Activated naive CD8-positive, alpha-beta T cell treated with anti-CD3 and anti-CD28 coated beads, Interleukin-2, amount 10 ng/mL, durations not matched to agents 7 days and 5 days (primary cell): ENCODE data around the gene PSMD14. TPM values are rescaled to one million over a fixed set of nuclear protein-coding genes. Genes with fewer than 3 reads are reported as not detected.
A peak's percentile ranks its signal among the peaks of the same experiment; 100 is the strongest.
"Not testable (repeated sequence)": the region's sequence is repeated elsewhere in the genome, so short reads cannot be mapped to it uniquely, and the experiment has no call there.

ENCODE experiments used
- ATAC-seq: fragments of 150-1000 bp; cut with Tn5 transposase; one replicate; pipeline ENCODE4 v1.10.0; 2021; ENCODE audit warnings: low read depth, moderate library complexity
- POLR2A ChIA-PET: fragments of 350-600 bp; sonication (Branson Sonifier 250); formaldehyde crosslinking; loops from one replicate; lab custom pipeline; 2021; ENCODE audit warnings: antibody characterized with exemption; lab: Charles Lee
- DNase-seq: peaks from one replicate; pipeline ENCODE4 v3.0.0; 2021
- H3K27ac Mint-ChIP-seq: one replicate; pipeline ENCODE4 v1.8.0; 2022; ENCODE audit warnings: mild to moderate bottlenecking, mixed read lengths
- H3K27me3 Mint-ChIP-seq: one replicate; pipeline ENCODE4 v1.8.0; 2022; ENCODE audit warnings: mild to moderate bottlenecking, moderate library complexity, mixed read lengths
- H3K36me3 Mint-ChIP-seq: one replicate; pipeline ENCODE4 v1.8.0; 2021; ENCODE audit warnings: mild to moderate bottlenecking, mixed read lengths
- H3K4me1 Mint-ChIP-seq: one replicate; pipeline ENCODE4 v1.8.0; 2021; ENCODE audit warnings: mixed read lengths
- H3K4me3 Mint-ChIP-seq: one replicate; pipeline ENCODE4 v1.8.0; 2022; ENCODE audit warnings: mild to moderate bottlenecking, moderate library complexity, mixed read lengths
- H3K9me3 Mint-ChIP-seq: one replicate; pipeline ENCODE4 v1.8.0; 2021; ENCODE audit warnings: mixed read lengths
- total RNA-seq, 2 experiments: library from RNA; stranded (reverse); gene quantifications; one replicate each; pipeline ENCODE4 v1.2.3, GENCODE V29; 2021

The PSMD14 gene
- 10 to 100 TPM; 46.4 to 48.1 TPM for total RNA-seq

DNA sequence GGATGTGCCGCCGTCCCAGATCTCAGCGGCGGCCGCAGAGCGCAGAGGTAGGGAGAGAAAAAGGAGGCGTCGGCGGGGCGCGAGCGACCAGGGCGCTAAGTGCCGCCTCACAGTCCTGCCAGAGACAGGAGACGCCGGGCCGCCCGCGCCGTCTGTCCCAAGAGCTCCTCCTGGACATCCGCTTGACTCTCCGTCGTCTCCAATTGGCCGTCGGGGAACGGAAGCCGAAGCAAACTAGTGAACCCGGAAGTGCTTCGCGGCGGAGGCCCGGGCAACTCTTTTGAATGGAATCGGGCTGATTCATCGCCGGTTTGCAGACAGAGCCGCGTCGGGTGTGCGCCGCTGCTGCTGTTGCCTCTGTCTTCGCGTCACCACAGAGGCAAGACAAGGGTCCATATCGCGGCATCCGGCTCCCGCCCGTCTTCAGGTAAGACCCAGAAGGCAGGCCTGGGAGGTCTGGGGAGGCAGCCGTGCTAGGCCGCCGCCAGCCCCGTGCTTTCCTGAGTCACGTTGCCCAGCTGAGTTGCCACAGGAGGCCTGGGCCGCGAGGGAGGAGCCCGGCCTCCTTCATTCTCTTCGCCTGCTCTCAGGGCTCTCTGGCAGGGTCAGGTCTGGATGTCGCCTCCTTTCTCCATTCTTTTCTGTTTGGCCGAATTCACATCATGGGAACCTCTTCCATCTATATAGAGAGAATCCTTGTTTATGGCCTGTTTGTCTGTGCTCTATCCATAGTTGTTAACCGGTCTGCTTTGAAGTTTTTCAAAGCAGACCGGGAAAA is at the start of gene PSMD14:
Gene PSMD14, plus strand, starts transcription at position 248 of the 778 bp plus-strand sequence. CDS start 10,401 bp downstream, outside the sequence.
- Mint-ChIP-seq H3K4me3 (peak within 1 kb of the TSS; percentile 99), H3K4me1 (peaks cover 22% of the 10 kb centered on the region), H3K27ac (peak within 1 kb of the TSS; percentile 98), H3K36me3 (peaks cover 25% of the 10 kb centered on the region), H3K9me3 (peaks cover 3% of the 10 kb centered on the region), H3K27me3 (peaks cover 6% of the 10 kb centered on the region)
- peak; percentile 93 for ATAC-seq
- POLR2A ChIA-PET = interaction anchor here (0.7 to 1.6 kb wide), 12 partner anchors 10 to 1011 kb away, joined by 3 to 7 read pairs (median 4); partner anchors contain the start of genes DPP4 and IFIH1
- peak; percentile 88 for DNase-seq

DNA sequence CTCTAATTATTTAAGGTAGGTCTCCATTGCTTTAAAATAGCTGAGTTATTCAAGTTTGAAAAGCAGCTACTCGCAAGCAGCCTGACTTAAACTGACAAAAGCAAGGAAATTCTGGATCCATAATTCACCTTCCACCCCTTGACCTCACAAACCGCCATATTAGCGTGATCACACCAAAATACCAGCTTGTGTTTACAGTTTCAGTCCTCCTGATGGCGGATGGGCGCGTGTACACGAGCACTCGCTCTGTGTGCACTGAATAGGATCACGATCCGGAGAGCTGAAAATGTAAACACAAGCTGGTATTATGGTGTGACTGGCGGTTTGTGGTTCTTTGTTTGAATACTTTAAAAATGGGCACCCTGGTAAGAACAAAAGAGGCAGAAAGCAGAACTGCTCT is 42.4 kb upstream of the PSMD14 start:
- ATAC-seq = no peak
- Mint-ChIP-seq H3K4me3 (no peak overlapping the region), H3K27ac (no peak overlapping the region), H3K4me1 (no peaks in the 10 kb centered on the region), H3K9me3 (no peaks in the 10 kb centered on the region), H3K27me3 (peaks cover 41% of the 10 kb centered on the region), H3K36me3 (no peaks in the 10 kb centered on the region)
- POLR2A ChIA-PET = no interaction called here
- no peak for DNase-seq

DNA sequence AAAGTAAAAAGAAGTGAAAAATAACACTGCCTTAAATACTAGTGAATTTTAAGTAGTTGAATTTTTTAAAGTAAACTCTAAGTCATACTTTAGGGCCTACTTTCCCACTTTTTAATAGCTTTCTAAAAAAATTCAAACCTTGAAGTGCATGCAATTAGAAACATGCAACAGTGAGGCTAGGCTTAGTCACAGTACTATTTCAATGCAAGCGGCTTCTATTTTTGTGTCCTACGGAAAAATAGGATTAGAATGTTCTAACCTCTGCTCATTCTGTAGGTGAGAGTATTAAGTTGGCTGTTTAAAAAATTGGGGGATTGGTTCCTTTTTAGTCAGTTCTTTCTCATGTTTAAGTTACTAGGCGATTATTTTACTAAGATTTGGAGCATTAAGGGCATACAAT is 39.1 kb upstream of the PSMD14 start:
- Mint-ChIP-seq H3K27ac (no peak overlapping the region), H3K4me3 (no peak overlapping the region)
- POLR2A ChIA-PET = no interaction called here

DNA sequence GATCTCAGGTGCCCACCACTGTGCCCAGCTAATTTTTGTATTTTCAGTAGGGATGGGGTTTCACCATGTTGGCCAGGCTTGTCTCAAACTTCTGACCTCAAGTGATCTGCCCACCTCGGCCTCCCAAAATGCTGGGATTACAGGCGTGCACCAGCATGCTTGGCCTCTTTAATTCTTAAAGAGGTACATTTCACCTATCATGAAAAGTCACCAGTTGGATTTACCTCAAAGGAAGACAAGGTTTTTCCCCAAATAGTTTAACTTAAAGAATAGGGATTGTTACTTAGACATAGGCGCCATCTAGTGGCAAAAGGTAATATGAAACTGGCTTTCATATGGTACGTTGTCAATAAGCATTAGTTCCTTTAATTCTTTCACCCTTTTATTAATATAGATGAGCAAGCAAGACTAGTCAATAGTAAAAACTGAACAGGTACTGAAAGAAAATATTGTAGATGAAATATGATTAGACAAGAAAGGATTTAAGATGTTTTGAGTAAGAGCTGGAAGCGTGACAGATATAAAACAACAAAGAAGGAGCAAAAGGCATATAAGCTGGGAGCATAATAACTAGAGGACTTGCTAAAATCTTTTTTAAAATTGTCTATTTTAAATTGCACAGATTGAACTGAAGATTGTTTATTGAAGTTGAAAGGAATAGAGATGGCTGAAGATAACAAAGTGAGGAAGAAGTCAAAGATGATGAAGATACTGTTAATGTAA is 35.0 kb upstream of the PSMD14 start:
- POLR2A ChIA-PET = no interaction called here
- no peaks in the 10 kb centered on the region for H3K36me3 Mint-ChIP-seq
- DNase-seq (no peak), ATAC-seq (no peak)
- H3K4me3 Mint-ChIP-seq = no peak overlapping the region
- no peaks in the 10 kb centered on the region for H3K9me3 Mint-ChIP-seq
- peaks cover 45% of the 10 kb centered on the region for H3K27me3 Mint-ChIP-seq
- peaks cover 2% of the 10 kb centered on the region for H3K4me1 Mint-ChIP-seq
- no peak overlapping the region for H3K27ac Mint-ChIP-seq

More for the DNA sequence above, 39.1 kb upstream of the PSMD14 start:
- Mint-ChIP-seq H3K4me1 (peaks cover 2% of the 10 kb centered on the region), H3K9me3 (no peaks in the 10 kb centered on the region), H3K27me3 (peaks cover 42% of the 10 kb centered on the region), H3K36me3 (no peaks in the 10 kb centered on the region)
- no peak for ATAC-seq
- DNase-seq = no peak

DNA sequence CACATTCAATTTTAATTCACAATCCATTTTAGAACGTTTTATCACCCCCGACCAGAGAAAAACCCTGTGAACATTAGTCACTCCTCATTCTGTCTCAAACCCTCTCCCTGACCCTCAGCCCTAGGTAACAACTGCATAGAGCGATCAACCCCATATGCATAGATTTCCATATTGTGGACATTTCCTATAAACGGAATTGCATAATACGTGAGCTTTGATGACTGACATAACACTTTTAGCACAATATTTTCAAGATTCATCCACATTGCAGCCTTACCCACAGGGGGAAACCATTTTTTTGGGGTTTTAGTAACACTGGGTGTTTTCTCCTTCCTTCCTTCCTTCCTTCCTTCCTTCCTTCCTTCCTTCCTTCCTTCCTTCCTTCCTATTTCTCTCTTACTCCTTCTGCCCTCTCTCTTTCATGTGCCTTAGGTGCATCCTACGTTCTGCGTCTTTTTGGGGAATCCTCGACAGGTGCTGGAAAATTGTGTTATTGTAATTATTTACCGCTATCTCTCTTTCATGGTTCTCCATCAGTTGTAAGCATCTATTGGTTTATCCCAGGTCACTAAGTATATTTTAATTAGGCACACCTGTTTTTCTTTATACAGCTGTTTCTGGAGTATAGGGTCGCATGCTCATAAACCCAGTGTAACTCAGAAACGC is 29.5 kb upstream of the PSMD14 start:
- H3K36me3 Mint-ChIP-seq, H3K4me3 Mint-ChIP-seq, H3K4me1 Mint-ChIP-seq, H3K27ac Mint-ChIP-seq, POLR2A ChIA-PET, DNase-seq, ATAC-seq, H3K9me3 Mint-ChIP-seq: not testable (repeated sequence)
- H3K27me3 Mint-ChIP-seq = peaks cover 21% of the 10 kb centered on the region

DNA sequence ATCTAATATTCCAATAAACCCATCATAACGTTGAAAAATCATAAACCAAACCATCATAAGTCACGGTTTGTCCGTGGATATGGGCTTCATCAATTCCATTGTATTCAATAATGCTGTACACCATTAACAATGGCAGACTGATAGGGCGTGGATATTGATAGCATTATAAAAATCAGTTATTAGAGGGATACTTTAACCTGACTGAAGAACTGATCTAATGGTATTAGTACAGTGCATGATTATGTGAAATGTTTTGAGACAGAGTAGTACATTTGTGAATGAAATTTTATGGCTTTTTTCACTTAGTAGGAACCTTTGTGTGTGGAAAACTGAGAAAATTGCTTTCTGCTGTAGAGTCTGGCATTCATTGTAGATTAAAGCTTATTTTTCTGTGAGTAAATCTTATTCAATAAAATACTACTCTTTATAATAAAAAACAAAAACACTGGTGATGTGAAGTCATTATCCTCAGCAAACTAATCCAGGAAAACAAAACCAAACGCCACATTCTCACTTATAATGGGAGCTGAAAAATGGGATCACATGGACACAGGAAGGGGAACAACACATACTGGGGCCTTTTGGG is 28.9 kb upstream of the PSMD14 start:
- H3K9me3 Mint-ChIP-seq, H3K4me3 Mint-ChIP-seq, H3K27ac Mint-ChIP-seq, H3K36me3 Mint-ChIP-seq, H3K4me1 Mint-ChIP-seq, POLR2A ChIA-PET, ATAC-seq, DNase-seq: not testable (repeated sequence)
- peaks cover 25% of the 10 kb centered on the region for H3K27me3 Mint-ChIP-seq

DNA sequence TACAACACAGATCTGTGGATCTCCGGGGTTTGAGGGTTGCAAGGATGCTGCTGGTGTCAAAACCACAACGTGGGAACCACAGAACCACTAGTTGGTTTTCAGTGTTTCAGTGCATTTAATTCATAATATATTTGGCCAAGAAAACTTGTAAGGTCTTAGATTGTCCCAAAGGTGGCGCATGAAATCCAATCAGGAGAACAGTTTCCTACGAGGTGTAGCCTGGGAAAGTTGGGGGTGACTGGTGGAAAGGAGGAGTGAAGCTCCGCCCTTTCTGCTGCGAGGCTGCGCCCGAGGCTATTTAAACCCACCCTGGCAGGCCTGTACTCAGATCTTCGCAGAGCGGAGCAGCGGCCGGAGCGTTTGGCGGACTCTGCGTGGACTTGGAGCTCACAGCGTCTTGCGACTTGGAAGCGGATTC is 27.3 kb upstream of the PSMD14 start:
- POLR2A ChIA-PET, H3K9me3 Mint-ChIP-seq, H3K4me3 Mint-ChIP-seq, H3K36me3 Mint-ChIP-seq, ATAC-seq, H3K4me1 Mint-ChIP-seq, H3K27ac Mint-ChIP-seq: not testable (repeated sequence)
- DNase-seq = peak; percentile 34
- H3K27me3 Mint-ChIP-seq = peaks cover 35% of the 10 kb centered on the region

DNA sequence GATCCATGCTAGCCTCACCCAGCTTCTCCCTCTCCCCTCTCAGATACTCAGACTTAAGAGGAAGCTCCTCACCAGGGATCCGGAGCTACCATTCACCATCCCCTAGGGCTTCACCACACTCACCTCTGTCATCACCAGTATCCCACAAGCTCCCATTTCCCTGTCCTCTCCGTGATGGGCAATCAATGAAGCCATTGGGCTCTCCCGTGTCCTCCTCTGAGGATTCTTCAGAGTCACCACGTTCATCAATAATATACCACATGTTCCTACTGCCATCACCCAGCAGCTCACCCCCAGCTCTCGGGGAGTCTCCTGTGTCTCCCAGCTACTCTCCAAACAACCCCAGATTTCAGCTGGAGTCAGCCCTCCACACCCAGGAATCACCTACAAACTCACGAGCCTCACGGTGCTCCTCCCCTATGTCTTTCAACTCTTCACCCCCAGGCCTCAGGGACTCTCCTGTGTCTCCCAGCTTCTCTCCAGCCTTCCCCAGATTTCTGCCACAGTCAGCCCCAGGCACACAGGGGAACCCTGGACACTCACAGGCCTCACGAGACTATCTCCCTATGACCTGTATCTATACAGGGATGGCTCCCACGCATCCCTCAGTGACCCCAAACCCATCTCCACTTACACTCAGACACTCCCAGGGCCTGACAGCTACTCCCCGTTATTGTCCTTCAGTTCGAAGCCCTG is 26.5 kb upstream of the PSMD14 start:
- ATAC-seq, H3K4me3 Mint-ChIP-seq, H3K27ac Mint-ChIP-seq, DNase-seq, H3K4me1 Mint-ChIP-seq, POLR2A ChIA-PET, H3K36me3 Mint-ChIP-seq, H3K9me3 Mint-ChIP-seq: not testable (repeated sequence)
- H3K27me3 Mint-ChIP-seq = peaks cover 34% of the 10 kb centered on the region

DNA sequence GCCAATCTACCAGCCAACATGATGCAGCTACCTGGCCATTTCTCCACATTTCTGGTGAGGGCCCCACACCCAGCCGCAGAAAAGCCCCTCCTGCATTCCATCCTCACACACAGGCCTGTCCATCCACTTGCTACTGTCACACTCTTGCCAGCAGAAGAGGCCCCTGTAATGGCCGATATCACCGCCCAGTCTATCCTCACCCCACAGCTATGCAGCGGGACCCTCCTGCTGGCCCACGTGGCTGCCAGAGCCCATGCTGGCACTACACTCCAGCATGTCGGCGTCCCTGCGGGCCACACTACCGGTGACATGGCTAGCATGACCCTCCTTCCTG is 25.9 kb upstream of the PSMD14 start:
- H3K36me3 Mint-ChIP-seq, H3K27ac Mint-ChIP-seq, H3K4me1 Mint-ChIP-seq, H3K4me3 Mint-ChIP-seq, ATAC-seq, DNase-seq, H3K9me3 Mint-ChIP-seq, POLR2A ChIA-PET: not testable (repeated sequence)
- peaks cover 36% of the 10 kb centered on the region for H3K27me3 Mint-ChIP-seq

DNA sequence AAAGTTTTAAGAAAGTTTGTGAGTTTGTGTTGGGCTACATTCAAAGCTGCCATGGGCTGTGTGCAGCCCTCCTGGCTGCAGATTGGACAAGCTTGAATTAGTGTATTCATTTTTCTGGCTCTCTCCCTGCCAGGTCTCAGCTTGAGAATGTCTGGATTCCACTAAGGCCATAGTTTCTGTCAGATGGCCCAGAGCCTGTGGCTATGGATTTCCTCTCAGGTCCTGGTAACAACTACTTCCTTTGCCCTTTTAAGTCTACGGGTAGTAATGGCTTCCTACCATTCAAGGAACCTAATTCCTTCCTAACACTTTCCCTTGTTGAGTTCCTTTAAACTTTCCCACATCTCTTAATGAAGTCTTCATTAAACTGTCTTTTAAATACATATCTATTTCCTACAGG is 24.3 kb upstream of the PSMD14 start:
- DNase-seq = no peak
- ATAC-seq = no peak
- no peak overlapping the region for H3K27ac Mint-ChIP-seq
- H3K4me1 Mint-ChIP-seq = peaks cover 2% of the 10 kb centered on the region
- H3K9me3 Mint-ChIP-seq = no peaks in the 10 kb centered on the region
- POLR2A ChIA-PET = no interaction called here
- no peaks in the 10 kb centered on the region for H3K36me3 Mint-ChIP-seq
- peaks cover 45% of the 10 kb centered on the region for H3K27me3 Mint-ChIP-seq
- no peak overlapping the region for H3K4me3 Mint-ChIP-seq

DNA sequence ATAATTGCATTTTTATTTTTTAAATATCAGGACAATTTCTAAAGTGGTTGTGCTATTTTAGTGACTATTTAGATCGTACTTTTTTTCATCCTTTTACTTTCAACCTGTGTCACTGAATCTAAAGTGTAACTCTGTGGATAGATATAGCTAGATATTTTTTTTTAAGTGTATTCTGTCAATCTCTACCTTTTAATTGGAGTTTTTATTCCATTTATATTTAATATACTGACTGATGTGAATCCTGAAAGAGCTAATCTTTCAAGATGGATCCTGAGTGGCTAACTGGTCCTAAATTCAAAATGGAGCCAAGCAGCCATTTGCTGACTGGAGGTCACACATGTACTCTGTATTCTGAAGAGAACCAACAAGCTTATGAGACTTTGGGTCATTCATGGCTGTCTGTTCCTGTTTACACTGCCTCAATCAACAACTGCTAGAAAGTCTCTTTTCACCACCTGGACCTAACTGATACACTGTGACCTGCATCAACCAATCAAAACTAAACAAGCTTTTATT is 4.6 kb upstream of the PSMD14 start:
- H3K27ac Mint-ChIP-seq = no peak overlapping the region
- peaks cover 17% of the 10 kb centered on the region for H3K27me3 Mint-ChIP-seq
- DNase-seq (no peak), ATAC-seq (no peak)
- peaks cover 6% of the 10 kb centered on the region for H3K36me3 Mint-ChIP-seq
- peaks cover 5% of the 10 kb centered on the region for H3K9me3 Mint-ChIP-seq
- peaks cover 6% of the 10 kb centered on the region for H3K4me1 Mint-ChIP-seq
- POLR2A ChIA-PET = no interaction called here
- H3K4me3 Mint-ChIP-seq = no peak overlapping the region

DNA sequence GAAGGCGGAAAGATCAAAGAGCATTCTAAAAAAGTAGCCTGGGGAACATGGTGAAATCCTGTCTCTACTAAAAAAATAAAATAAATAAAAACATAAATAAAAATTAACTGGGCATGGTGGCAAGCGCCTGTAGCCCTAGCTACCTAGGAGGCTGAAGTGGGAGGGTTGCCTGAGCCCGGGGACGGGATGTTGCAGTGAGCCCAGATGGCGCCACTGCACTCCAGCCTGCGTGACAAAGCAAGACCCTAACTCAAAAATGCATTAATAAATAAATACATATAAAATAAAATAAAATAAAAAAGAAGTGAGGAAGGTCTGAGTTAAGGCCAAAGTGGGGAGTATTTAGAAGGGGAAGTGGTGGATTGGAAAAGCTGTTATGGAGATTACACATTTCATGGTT is 1.3 kb upstream of the PSMD14 start:
- H3K4me3 Mint-ChIP-seq = peak overlapping the region; percentile 99
- peaks cover 5% of the 10 kb centered on the region for H3K9me3 Mint-ChIP-seq
- DNase-seq (no peak), ATAC-seq (no peak)
- peaks cover 10% of the 10 kb centered on the region for H3K27me3 Mint-ChIP-seq
- peaks cover 17% of the 10 kb centered on the region for H3K36me3 Mint-ChIP-seq
- peak overlapping the region; percentile 25 for H3K27ac Mint-ChIP-seq
- H3K4me1 Mint-ChIP-seq = peaks cover 18% of the 10 kb centered on the region
- POLR2A ChIA-PET = no interaction called here
